GM15510 (cell line): Measurements from ENCODE around the gene SRRM4.

Source experiments
- POLR2A ChIP-seq: IDR thresholded peaks from 3 replicates; pipeline ENCODE4 v1.6.1; 2011; ENCODE audit warnings: borderline replicate concordance; ENCODE audit not compliant: insufficient read length; ENCODE audit errors: extremely low read depth

SRRM4 gene

GRCh38 chr12:119154435-119154818, 173.1 kb downstream of the SRRM4 start:
- TF ChIP-seq POLR2A, result no peak

GRCh38 chr12:119156401-119157044, 175.2 kb downstream of the SRRM4 start:
- no peak for TF ChIP-seq POLR2A

GRCh38 chr12:119157528-119157927, 176.2 kb downstream of the SRRM4 start:
- no peak for TF ChIP-seq POLR2A

- no peak for TF ChIP-seq POLR2A
Observed at GRCh38 chr12:119157978-119158377, 176.6 kb downstream of the SRRM4 start.

- no peak for TF ChIP-seq POLR2A
Observed at GRCh38 chr12:119158402-119158801, 177.1 kb downstream of the SRRM4 start.

- no peak for TF ChIP-seq POLR2A
Observed at GRCh38 chr12:119159844-119160243, 178.5 kb downstream of the SRRM4 start.

- no peak for TF ChIP-seq POLR2A
Observed at GRCh38 chr12:119167902-119168301, 186.6 kb downstream of the SRRM4 start.

- TF ChIP-seq POLR2A, result no peak
Observed at GRCh38 chr12:119168721-119169120, 187.4 kb downstream of the SRRM4 start.

- TF ChIP-seq POLR2A, result no peak
Observed at GRCh38 chr12:119169150-119169549, 187.8 kb downstream of the SRRM4 start.

GRCh38 chr12:119171291-119171690, 189.9 kb downstream of the SRRM4 start:
- TF ChIP-seq POLR2A, result no peak

GRCh38 chr12:119171691-119172425, 190.5 kb downstream of the SRRM4 start:
- no peak for TF ChIP-seq POLR2A

- no peak for TF ChIP-seq POLR2A
Observed at GRCh38 chr12:119175081-119175480, 193.7 kb downstream of the SRRM4 start.

- no peak for TF ChIP-seq POLR2A
Observed at GRCh38 chr12:119176267-119177055, 195.1 kb downstream of the SRRM4 start.

GRCh38 chr12:119177056-119177325, 195.7 kb downstream of the SRRM4 start:
- no peak for TF ChIP-seq POLR2A

GRCh38 chr12:119177724-119178380, 196.5 kb downstream of the SRRM4 start:
- TF ChIP-seq POLR2A, result no peak
